HG02970 (cell line): ENCODE data around the gene ACP2.
"Not testable (repeated sequence)": the region's sequence is repeated elsewhere in the genome, so short reads cannot be mapped to it uniquely, and the experiment has no call there.

Experiments used
- ATAC-seq: cut with Tn5 transposase; IDR thresholded peaks from one replicate; pipeline ENCODE4 v1.9.1; 2021; ENCODE audit warnings: mild to moderate bottlenecking, moderate library complexity, moderate number of reproducible peaks; ENCODE audit not compliant: unreplicated experiment, low FRiP score

The ACP2 gene

GRCh38 chr11:47208008-47208552 is 40.5 kb downstream of the ACP2 start:
- ATAC-seq = not testable (repeated sequence)

GRCh38 chr11:47207459-47207858 is 41.2 kb downstream of the ACP2 start:
- ATAC-seq = no peak

DNA sequence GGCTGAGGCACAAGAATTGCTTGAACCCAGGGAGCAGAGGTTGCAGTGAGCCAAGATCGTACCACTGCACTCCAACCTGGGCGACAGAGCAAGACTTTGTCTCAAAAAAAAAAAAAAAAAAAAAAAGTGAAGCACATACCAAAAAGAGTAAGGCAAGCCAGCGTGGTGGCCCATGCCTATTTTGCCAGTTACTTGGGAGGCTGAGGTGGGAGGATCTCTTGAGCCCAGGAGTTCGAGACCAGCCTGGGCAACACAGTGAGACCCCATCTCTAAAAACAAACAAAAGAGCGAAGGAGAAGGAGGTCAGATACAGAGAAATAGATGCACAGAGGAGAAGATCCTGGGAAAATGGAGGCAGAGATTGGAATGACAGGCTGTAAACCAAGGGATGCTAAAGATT is 42.0 kb downstream of the ACP2 start:
- not testable (repeated sequence) for ATAC-seq

DNA sequence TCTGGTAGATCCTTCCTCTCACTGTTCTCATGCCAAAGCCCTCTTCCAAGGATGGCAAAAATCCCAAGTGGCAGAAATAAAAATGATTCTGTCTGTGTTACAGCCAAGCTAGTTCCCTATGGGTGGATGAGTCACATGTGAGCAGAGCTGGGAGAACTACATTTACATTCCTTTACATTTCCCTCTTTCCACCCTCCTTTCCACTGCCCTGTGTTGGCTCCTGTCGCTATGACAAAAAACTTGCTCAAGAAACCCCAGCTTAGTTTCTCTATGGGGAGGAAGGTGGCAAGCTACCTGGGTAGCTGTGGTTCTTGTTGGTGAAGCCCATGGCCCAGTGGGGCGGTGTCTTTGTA is 44.0 kb downstream of the ACP2 start:
- ATAC-seq = no peak

GRCh38 chr11:47202576-47202975 is 46.0 kb downstream of the ACP2 start:
- ATAC-seq = no peak

GRCh38 chr11:47201015-47201414 is 47.6 kb downstream of the ACP2 start:
- no peak for ATAC-seq

DNA sequence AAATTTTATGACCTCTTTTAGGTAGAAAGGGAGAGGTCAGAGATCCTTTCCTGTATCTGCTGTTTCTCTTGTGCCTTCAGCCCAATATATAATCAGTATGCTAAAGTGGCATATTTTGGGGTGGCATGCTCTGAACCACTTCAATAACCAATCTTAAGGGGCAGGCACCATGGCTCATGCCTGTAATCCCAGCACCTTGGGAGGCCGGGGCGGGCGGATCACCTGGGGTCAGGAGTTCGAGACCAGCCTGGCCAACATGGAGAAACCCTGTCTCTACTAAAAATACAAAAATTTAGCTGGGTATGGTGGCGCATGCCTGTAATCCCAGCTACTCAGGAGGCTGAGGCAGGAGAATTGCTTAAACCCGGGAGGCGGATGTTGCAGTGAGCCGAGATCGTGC is 50.5 kb downstream of the ACP2 start:
- not testable (repeated sequence) for ATAC-seq

DNA sequence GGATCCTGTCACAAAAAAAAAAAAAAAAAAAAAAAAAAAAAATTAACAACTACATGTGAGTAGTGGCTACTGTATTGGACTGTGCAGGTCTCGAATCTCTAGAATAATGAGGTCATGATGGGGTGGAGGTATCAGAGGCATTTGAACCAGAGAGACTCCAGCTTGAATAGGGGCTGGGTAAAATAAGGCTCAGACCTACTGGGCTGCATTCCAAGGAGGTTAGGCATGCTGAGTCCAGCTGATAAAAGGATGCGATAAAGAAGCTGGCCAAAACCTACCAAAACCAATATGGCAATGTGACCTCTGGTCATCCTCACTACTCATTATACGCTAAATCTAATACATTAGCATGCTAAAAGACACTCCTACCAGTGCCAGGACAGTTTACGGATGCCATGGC is 56.5 kb downstream of the ACP2 start:
- ATAC-seq = no peak

DNA sequence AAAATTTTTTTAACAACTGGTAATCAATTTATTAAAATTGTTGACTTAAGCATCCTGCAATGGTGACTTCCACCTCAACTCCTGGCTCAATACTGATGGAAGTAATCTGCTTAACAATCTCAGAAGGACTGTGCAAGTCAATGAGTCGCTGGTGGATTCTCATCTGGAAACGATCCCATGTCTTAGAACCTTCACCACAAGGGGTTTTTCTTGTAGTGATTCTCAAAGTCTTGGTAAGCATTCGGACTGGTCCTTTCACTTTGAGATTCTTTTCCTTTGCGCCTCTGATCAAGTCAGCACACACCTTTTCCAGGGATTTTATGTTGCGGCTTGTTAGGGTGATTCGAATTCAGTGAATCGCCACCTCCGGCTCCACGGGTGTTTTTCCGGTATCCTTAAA is 57.5 kb downstream of the ACP2 start:
- not testable (repeated sequence) for ATAC-seq
